Jurkat, Clone E6-1 (cell line): ENCODE results near the gene PKIB.

ENCODE experiments used
- DNase-seq: peaks from one replicate; pipeline ENCODE4 v3.0.0-alpha.2; 2011; ENCODE audit warnings: low read depth, low spot score
- H3K4me3 ChIP-seq: 2 replicates; pipeline ENCODE4 v1.5.1; 2011; ENCODE audit warnings: mild to moderate bottlenecking, low read length, control low read depth, moderate library complexity

PKIB gene

DNA sequence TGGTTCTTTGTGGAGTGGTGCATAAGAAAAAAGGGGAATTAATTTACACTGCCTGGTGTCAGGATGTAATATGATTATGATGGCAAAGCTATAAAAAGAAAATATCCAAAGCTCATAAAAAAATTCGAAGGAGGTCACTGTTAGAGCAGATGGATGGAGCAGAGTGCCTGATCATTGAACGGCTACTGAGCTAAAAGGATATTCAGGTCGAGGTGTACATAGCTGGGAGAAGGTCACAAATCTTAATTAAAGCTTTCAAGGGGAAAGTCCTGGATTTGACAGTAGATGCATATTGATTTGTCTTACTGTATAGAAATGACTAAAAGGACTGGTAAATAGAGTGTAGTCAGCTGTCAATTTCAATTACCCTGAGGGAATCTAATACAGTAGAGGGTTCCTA is 84.4 kb downstream of the PKIB start:
- no peak for DNase-seq
- H3K4me3 ChIP-seq: no peak overlapping the region

DNA sequence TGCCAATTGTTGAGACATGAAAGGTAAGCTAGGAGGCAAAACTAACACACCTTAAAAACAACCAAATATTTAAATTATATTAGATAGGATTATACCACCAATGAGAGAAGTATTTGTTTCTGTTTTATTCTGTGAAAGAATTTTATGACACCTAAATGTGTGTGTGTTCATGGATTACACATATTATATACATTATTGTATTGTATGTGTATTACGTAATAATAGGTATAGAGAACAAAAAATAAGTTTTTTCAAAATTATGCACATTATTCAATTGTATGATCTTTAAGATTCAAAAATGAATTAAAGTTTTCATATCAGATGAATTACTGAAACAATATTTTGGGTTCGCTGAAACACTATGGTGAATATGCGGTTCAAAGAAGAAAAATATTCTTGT is 85.0 kb downstream of the PKIB start:
- H3K4me3 ChIP-seq: no peak overlapping the region
- no peak for DNase-seq

DNA sequence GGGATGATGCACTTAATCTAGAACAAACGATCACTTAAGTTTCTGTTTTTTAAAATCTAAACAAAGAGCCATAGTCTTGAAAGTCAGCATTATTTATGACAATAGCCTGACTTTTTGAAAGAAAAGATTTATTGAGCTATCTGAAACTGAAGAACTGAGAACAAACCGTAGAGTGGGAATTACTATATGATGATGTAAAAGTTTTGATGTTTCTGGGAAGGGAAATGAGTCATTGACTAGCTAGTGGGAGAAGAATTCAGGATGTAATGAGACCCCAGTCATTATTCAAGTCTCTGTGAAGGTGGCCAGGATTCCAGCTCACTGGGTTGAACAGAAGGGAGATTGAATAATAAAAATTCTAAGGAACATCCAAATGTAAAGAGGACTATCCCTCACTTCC is 85.9 kb downstream of the PKIB start:
- H3K4me3 ChIP-seq: no peak overlapping the region
- DNase-seq: no peak

DNA sequence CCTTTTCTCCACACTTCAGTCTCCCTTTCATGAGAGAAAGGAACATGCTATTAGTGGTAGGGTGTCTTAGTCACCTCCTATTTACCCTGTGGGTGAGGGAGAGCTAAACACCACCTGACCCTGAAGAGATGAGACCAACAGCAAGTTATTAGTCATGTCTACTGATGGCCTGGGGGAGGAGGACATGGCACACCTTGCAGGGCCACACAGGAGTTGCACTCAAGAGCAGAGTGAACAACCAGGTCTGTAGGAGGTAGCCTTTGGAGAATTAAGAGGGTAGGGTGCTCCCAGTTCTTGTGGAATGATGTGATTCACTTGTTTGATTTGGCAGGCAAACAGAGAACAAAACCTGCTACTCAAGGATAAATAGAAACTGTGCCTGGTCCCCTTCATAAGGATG is 86.6 kb downstream of the PKIB start:
- no peak for DNase-seq

DNA sequence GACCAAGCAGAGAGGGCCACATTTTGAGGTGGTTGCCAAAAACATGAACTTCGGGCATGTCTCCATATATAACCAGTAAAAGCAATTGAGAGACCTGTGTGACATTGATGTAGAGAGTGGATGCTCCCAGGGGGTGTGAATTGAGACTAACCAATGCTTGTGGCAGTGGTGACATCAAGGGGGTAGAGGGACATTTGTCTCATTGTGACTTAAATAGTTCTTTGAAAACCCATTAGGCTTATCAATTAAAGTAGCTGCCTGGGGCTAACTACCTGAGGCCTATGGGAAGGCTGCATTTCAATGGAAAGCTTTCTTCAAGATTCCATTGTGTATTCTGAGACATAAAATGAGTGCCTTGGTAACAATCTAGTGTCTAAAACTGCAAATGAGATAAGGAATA is 87.3 kb downstream of the PKIB start:
- no peak overlapping the region for H3K4me3 ChIP-seq
- no peak for DNase-seq

More for the DNA sequence above, 86.6 kb downstream of the PKIB start:
- no peak overlapping the region for H3K4me3 ChIP-seq

DNA sequence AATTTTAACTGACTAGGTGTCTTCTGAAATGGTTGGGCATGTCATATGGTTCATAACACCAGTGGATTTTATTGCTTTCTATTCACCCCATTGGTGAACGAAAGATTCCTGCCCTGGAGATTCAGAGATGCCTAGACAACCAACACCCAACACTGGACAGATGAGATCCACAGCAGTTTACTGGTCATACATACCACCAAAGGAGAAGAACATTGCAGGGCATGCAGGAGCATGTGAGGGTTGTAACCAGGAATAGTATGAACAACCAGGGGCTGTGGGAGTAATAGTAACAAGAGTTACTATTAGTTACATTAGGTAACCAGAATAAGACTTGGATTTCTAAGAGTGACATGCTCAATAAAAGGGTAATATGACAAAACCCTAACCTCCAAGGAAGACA is 91.5 kb downstream of the PKIB start:
- no peak for DNase-seq
- no peak overlapping the region for H3K4me3 ChIP-seq

DNA sequence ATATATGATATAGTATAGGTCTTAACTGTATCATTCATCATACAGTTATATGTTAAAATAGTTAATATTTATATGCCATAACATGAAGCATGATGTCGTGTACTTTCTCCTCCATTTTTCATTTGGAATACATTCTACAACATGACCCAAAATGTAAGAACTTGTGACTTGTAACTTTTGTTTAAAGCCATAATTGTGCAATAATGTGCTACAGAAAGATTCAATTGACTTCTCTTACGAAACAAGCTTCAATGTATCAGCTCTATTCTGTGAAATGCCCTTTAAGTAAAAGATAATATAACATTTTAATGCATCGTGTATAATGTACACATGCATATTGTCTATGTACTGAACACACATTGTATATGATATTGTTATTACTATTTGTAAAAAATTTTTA is 92.6 kb downstream of the PKIB start:
- no peak for DNase-seq

DNA sequence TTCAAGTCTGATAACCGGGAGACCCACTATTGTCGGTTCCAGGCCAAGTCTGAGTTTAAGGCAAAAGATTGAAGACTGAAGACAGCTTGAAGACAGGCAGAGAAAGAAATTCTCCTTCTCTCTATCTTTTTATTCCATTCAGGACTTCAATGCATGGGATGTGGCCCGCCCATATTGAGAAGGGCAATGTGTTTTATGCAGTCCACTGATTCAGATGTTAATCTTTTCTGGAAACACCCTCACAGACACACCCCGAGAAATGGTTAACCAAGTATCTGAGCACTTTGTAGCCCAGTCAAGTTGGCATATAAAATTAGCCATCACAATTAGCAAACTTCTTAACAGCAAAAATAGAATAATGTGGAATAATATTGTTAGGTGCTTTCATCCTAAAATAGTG is 93.9 kb downstream of the PKIB start:
- no peak overlapping the region for H3K4me3 ChIP-seq
- DNase-seq: no peak

More for the DNA sequence above, 92.6 kb downstream of the PKIB start:
- no peak overlapping the region for H3K4me3 ChIP-seq

DNA sequence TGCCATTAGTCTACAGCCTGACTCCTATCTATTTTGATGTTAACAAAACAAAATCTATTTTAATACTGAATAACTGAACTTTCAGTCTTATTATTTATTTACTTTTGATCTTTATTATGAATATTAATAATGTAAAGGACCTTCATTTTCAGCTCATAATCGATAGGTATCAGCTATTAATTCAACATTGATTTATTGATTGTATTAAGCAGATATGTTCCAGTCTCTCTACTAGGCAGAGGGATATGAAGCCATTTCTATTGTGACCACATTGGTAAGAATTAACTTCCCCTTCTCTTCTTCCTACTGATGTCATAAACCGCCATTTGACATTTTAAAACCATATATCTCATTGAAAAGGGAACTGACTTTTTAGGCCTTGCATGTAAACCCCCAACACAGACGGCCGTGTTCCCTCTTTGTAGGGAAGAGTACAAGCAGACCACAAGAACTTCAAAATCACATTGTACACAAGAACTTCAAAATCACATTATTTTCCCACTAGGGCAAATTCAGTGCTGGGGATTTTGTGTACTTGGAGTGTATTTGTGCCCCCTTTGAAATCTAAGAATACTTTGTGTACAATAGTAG is 99.8 kb downstream of the PKIB start:
- H3K4me3 ChIP-seq: no peak overlapping the region
- no peak for DNase-seq

DNA sequence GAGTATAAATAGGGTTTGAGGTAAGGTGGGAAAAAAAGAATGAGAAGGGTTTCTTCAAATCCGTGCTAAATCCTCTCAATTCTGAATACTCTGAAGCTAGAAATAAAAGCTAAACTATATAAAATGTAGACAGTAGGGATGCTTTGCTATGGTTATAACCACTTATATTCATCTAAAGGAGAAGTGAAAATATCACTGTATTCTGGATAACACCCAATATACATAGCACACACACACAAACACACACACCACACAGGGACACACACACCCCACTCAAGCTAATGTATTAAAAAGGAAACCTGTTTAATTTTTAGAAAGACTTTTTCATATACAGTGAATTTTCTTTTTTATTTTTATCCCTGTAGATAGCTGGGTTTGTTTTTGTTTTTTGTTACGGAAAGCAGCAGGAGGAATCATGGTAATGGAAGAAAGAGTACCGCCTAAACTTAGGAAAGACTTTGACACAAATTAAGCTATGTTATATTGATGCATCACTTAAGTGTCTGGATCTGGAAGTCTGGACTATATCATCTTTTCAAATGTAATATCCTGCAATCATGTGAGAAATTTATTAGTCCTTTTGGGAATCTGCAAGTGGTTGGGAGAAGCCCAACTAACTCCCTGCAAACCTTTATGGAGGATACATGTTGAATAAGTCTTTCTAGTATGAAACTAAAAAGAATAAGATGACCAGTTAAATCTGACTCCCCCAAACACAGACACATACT is 100.9 kb downstream of the PKIB start:
- no peak for DNase-seq
- H3K4me3 ChIP-seq: no peak overlapping the region

DNA sequence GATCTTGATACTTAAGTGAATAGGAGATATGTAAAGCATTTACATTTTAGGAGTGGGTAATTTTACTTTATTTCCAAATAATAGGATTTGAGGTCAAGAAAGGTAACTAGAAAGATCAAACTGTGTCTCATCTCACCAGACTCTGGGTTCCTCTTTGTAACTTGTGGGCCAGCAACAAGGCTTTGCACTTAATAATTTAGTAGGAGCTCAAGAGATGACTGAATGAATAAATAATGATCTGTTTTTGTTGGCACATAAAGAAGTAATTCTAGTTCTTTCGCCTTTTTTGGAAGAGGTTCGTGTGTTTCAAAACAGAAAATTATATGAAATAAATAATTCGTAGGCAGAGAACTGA is 101.9 kb downstream of the PKIB start:
- no peak for DNase-seq
- no peak overlapping the region for H3K4me3 ChIP-seq

DNA sequence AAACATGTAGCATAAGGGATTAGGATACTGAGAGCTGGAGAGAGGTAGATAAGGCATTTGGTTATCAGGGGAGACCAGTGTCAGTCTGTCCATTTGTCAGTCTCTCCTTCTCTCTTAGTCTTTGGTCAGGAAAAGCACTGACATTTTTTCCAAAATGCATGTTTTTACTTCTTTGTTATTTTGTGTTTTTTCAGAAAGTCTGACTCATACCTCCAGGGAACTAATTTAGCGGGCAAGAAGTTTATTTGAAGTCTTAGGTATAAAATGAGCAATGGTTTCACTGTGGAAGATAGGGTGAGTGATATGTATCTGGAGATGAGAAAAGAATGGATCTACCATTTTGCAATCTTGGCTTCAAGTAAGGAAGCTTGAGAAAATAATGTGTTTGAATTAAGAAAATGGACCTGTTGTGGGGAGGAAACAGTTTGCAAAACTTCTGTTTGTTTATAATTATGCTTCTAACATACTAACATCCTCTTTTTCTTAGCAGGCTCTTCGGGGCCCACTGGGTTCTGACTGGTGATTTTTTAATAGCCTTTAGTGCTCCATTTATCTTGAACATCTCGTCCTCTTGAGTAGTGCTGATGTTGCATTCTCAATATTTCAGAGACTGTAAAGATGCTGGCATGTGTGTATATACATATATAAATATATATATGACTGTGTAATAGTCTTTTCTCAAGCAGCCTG is 102.4 kb downstream of the PKIB start:
- no peak for DNase-seq
- H3K4me3 ChIP-seq: no peak overlapping the region

DNA sequence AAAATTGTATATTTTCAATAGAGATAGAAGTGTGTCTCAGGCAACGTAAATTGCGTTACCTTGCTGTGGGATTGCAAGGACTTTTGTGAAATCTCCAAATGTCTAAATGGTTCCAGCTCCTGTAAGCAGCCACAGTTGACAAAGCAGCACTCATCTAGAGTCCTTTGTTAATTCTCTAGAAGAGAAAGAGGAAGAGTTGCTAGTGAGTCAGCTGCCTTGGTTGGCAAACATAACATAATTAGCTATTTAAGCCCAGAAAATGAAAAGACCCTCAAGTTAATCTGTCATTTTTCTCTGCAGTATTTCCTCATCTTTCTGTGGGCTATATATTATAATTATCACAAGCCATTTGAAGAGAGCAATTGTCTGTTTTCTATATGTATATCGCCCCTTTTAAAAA is 102.9 kb downstream of the PKIB start:
- H3K4me3 ChIP-seq: no peak overlapping the region
- no peak for DNase-seq

DNA sequence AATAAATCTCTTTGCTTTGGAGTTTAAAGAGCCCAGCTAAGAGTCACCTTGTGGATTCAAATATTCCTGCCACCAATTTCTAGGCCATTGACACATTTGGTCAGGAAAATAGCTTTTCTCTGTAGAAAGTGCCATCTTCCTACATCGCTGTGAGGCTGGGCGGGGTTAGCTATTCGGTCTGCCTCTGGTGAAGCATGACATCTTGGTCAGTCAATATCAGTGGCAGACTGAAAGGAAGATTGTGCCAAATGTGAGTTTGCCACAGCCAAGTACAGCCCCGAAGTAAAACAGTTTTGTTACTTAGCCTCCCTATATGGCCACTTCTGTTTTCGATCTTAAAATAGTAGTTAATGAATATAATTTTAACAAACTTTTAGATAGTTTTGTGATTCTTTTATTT is 103.9 kb downstream of the PKIB start:
- no peak overlapping the region for H3K4me3 ChIP-seq
- no peak for DNase-seq

DNA sequence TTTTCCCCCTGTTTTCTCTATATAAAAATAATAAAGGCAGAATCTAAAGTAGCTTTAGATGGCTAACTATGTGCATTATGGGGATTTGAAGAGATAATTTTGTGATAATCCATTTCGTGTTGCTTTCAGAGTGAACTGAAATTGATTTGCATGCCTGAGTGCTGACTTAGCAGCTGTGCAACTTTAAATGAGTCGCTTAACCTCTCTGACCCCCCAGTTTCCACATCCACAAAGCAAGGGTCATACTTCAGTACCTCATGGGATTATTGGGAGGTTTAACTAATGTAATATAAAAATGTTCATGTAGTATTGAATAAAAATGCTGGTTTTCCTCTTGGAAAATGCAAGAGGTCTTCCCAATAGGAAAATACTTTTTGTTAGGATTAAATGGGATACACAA is 105.5 kb downstream of the PKIB start:
- no peak overlapping the region for H3K4me3 ChIP-seq
- DNase-seq: no peak

DNA sequence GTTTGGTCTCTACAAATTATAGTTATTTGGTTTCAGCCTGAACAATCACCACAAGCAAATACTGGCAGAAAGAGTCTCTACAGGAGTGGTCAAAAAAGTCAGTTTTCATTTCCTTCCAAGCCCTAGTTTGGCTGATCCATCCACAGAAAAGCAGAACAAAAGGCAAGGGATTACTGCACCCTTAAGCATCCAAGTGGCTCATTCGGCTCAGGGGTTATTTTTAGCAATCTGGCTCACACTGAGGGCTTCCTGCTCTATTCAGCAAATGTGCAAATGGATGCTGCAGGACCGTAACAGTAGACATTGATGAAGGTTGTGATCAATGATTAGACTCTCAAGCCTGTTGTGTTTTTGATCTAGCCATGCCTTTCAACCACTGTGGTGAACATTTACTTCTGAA is 107.1 kb downstream of the PKIB start:
- H3K4me3 ChIP-seq: no peak overlapping the region
- DNase-seq: no peak

DNA sequence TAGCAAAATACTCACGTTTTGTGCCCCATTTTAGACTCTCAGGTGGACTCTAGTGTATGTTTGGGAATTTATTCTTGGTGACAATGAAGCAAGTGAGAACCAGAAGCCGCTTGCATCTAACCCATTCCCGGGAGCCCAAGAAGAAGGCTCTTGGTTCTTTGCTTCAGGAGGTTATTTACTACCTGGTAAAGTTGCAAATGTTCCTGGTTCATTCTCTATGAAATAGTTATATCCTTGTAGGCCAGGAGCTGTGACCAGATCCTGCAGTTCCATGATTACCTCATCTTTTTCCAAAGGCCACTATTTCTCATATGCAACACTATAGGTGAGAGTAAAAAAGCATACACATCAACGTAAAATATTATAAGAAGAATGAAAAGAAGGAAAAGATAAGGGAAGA is 108.4 kb downstream of the PKIB start:
- no peak overlapping the region for H3K4me3 ChIP-seq
- DNase-seq: no peak

DNA sequence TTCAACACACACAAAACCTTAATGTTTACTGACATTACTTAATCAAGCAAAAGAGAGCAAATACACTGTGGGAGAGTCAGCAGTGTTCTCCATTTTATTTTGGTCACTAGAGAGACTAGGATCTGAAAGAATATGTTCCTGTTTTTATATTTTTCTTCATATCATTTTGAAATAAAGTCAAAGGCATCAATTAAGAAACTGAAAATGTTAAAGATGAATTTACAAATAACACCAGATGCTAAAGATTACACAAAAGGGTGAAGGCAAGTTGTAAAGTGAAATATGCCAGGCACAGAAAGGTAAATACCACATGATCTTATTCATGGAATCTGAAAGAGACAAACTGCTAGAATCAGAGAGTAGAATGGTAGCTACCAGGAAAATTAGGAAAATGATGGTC is 109.0 kb downstream of the PKIB start:
- no peak for DNase-seq

DNA sequence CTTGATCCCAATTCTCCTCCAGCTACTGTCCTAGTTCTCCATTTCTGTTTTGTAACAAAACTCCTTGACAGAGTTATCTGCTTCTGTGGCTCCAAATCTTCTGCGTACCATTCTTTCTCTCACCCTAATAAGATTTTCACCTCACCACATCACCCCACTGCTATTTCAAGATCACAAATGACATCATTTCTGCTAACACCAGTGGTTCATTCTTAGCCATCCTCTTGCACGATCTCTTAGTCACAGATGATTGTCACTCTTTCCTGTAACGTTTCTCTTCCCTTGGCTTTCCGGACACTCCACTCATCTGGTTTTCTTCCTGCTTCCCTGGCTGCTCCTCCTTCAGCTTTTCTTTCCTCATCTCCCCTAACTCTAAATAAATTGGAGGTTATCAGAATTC is 112.5 kb downstream of the PKIB start:
- DNase-seq: no peak
- H3K4me3 ChIP-seq: no peak overlapping the region

More for the DNA sequence above, 109.0 kb downstream of the PKIB start:
- H3K4me3 ChIP-seq: no peak overlapping the region

DNA sequence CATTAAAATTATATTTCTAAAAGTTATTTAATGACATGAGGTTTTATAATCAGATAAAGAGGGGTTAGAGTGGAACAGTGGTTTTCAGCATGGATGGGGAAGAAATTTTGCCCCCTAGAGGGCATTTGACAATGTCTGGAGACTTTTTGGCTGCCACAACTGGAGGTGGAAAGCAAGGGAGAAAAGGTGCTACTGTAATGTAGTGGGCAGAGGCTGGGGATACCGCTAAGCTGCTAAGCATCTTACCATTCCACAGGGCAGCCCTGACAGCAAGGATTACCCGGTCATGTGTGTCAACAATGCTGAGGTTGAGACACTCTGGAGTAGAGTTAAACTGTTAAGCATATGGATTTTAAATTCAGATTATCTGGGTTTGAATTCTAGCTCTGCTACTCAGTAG is 116.4 kb downstream of the PKIB start:
- DNase-seq: no peak
- no peak overlapping the region for H3K4me3 ChIP-seq

DNA sequence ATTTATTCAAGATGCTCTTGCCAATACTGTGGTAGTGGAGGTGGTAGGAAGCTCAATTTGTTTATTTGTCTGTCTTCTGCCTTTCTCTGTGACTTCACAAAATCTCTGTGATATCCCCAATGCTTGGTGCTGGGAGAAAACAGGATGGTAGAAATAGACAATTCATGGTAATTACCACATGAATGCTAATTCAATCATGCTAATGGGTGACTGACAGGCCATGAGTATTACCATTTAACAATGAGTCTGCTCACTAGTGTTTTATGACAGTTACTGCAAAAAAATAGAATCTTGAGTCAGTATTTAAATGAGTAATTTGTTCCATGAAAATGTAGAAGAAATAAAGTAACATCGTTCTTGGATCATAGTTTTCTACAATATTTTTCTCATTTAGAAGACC is 117.0 kb downstream of the PKIB start:
- DNase-seq: no peak
- no peak overlapping the region for H3K4me3 ChIP-seq
